HEK293 (cell line): ENCODE results near the gene IMPACT.

Source experiments
- CTCF ChIA-PET: fragments of 350-600 bp; formaldehyde crosslinking; extraction: SDS; loops from one replicate; lab custom pipeline; 2021; ENCODE audit warnings: antibody characterized with exemption; lab: Yijun Ruan, JAX
- POLR2A ChIA-PET: fragments of 300-600 bp; formaldehyde crosslinking; extraction: SDS; loops from one replicate; lab custom pipeline; 2020; ENCODE audit warnings: antibody characterized with exemption, inconsistent platforms; lab: Yijun Ruan, JAX
- H3K27ac ChIP-seq: fragments of 200-500 bp; sonication (Bioruptor generic); 2 replicates; pipeline ENCODE4 v1.5.1; 2014; ENCODE audit warnings: low read depth, low read length, control low read depth, inconsistent platforms; ENCODE audit errors: extremely low read depth
- H3K36me3 ChIP-seq, 2 experiments: fragments of 200-500 bp in 1 of 2; sonication (Bioruptor generic) in 1 of 2; 1 replicate in 1 of 2; 2 replicates in 1 of 2; pipeline ENCODE4 v1.5.1; 2014 to 2017; ENCODE audit warnings: inconsistent platforms in 2 of 2, low read length in 2 of 2; ENCODE audit not compliant: control insufficient read depth in 2 of 2, insufficient read depth in 1 of 2
- H3K4me1 ChIP-seq: fragments of 200-500 bp; sonication (Bioruptor generic); 2 replicates; pipeline ENCODE4 v1.5.1; 2014; ENCODE audit warnings: mild to moderate bottlenecking, low read length, inconsistent platforms; ENCODE audit not compliant: control insufficient read depth, insufficient read depth
- H3K4me3 ChIP-seq: 2 replicates; pipeline ENCODE4 v1.5.1; 2011; ENCODE audit warnings: low read depth, mild to moderate bottlenecking, control low read depth, low read length, moderate library complexity
- H3K9me3 ChIP-seq: fragments of 200-500 bp; sonication (Bioruptor generic); 2 replicates; pipeline ENCODE4 v1.5.1; 2014; ENCODE audit warnings: low read depth, low read length, inconsistent platforms; ENCODE audit not compliant: control insufficient read depth, insufficient read depth
- BCL11A ChIP-seq: fragments of 450-650 bp; formaldehyde crosslinking; IDR thresholded peaks from 2 replicates; pipeline ENCODE4 v1.5.1; 2016; ENCODE audit warnings: low read depth, missing biosample characterization, missing genetic modification characterization
- GLI2 ChIP-seq: fragments of 450-650 bp; formaldehyde crosslinking; IDR thresholded peaks from 2 replicates; pipeline ENCODE4; 2017; ENCODE audit warnings: missing biosample characterization, missing genetic modification characterization, low read depth, borderline replicate concordance
- KLF1 ChIP-seq: fragments of 450-650 bp; formaldehyde crosslinking; IDR thresholded peaks from 2 replicates; pipeline ENCODE4 v1.5.1; 2016; ENCODE audit warnings: missing biosample characterization, missing genetic modification characterization
- KLF10 ChIP-seq: fragments of 450-650 bp; IDR thresholded peaks from 2 replicates; pipeline ENCODE4 v1.5.1; 2018; ENCODE audit warnings: missing biosample characterization, mild to moderate bottlenecking, missing genetic modification characterization
- KLF8 ChIP-seq: fragments of 450-650 bp; formaldehyde crosslinking; IDR thresholded peaks from 2 replicates; pipeline ENCODE4 v1.5.1; 2016; ENCODE audit warnings: missing biosample characterization, missing genetic modification characterization
- YY1 ChIP-seq: fragments of 450-650 bp; formaldehyde crosslinking; IDR thresholded peaks from 2 replicates; pipeline ENCODE4 v1.5.1; 2018; ENCODE audit warnings: missing biosample characterization, missing genetic modification characterization
- ZFP69B ChIP-seq: fragments of 450-650 bp; formaldehyde crosslinking; IDR thresholded peaks from 2 replicates; pipeline ENCODE4 v1.5.1; 2016; ENCODE audit warnings: missing biosample characterization, missing genetic modification characterization
- ZNF121 ChIP-seq: fragments of 450-650 bp; formaldehyde crosslinking; IDR thresholded peaks from 2 replicates; pipeline ENCODE4 v1.5.1; 2016; ENCODE audit warnings: missing biosample characterization, missing genetic modification characterization
- ZNF132 ChIP-seq: fragments of 450-650 bp; formaldehyde crosslinking; IDR thresholded peaks from 2 replicates; pipeline ENCODE4 v1.5.1; 2017; ENCODE audit warnings: missing biosample characterization, missing genetic modification characterization, borderline replicate concordance
- ZNF335 ChIP-seq: fragments of 450-650 bp; formaldehyde crosslinking; conservative IDR thresholded peaks from 2 replicates; pipeline ENCODE4 v1.5.1; 2016; ENCODE audit warnings: missing biosample characterization, missing genetic modification characterization
- ZNF350 ChIP-seq: fragments of 450-650 bp; formaldehyde crosslinking; IDR thresholded peaks from 2 replicates; pipeline ENCODE4 v1.5.0; 2017; ENCODE audit warnings: missing biosample characterization, mild to moderate bottlenecking, missing genetic modification characterization
- ZNF391 ChIP-seq: fragments of 450-650 bp; formaldehyde crosslinking; IDR thresholded peaks from 2 replicates; pipeline ENCODE4 v1.5.1; 2016; ENCODE audit warnings: low read depth, missing biosample characterization, missing genetic modification characterization, borderline replicate concordance
- ZNF426 ChIP-seq: fragments of 450-650 bp; formaldehyde crosslinking; IDR thresholded peaks from 2 replicates; pipeline ENCODE4 v1.5.1; 2017; ENCODE audit warnings: missing biosample characterization, missing genetic modification characterization, mild to moderate bottlenecking, inconsistent platforms, moderate library complexity
- ZNF585B ChIP-seq: fragments of 450-650 bp; formaldehyde crosslinking; IDR thresholded peaks from 2 replicates; pipeline ENCODE4 v1.5.1; 2016; ENCODE audit warnings: missing biosample characterization, missing genetic modification characterization
- ZNF670 ChIP-seq: fragments of 450-650 bp; formaldehyde crosslinking; IDR thresholded peaks from 2 replicates; pipeline ENCODE4 v1.5.1; 2016; ENCODE audit warnings: missing biosample characterization, missing genetic modification characterization, low read depth
- ZNF701 ChIP-seq: fragments of 450-650 bp; formaldehyde crosslinking; IDR thresholded peaks from 2 replicates; pipeline ENCODE4 v1.5.1; 2016; ENCODE audit warnings: missing biosample characterization, missing genetic modification characterization
- ZNF707 ChIP-seq: fragments of 450-650 bp; formaldehyde crosslinking; IDR thresholded peaks from 2 replicates; pipeline ENCODE4 v1.5.1; 2016; ENCODE audit warnings: missing biosample characterization, missing genetic modification characterization
- ZNF747 ChIP-seq: fragments of 450-650 bp; formaldehyde crosslinking; IDR thresholded peaks from 2 replicates; pipeline ENCODE4 v1.5.1; 2016; ENCODE audit warnings: missing biosample characterization, missing genetic modification characterization
- ZNF76 ChIP-seq: fragments of 450-650 bp; formaldehyde crosslinking; IDR thresholded peaks from 2 replicates; pipeline ENCODE4; 2016; ENCODE audit warnings: low read depth, missing biosample characterization, missing genetic modification characterization, borderline replicate concordance
- ZNF777 ChIP-seq: fragments of 450-650 bp; formaldehyde crosslinking; IDR thresholded peaks from 2 replicates; pipeline ENCODE4 v1.5.1; 2017; ENCODE audit warnings: missing biosample characterization, missing genetic modification characterization, borderline replicate concordance
- ZNF785 ChIP-seq: fragments of 450-650 bp; formaldehyde crosslinking; IDR thresholded peaks from 2 replicates; pipeline ENCODE4 v1.5.1; 2016; ENCODE audit warnings: missing biosample characterization, missing genetic modification characterization
- ZNF830 ChIP-seq: fragments of 450-650 bp; IDR thresholded peaks from 2 replicates; pipeline ENCODE4 v1.5.0; 2018; ENCODE audit warnings: missing biosample characterization, missing genetic modification characterization, low read depth, mild to moderate bottlenecking, moderate library complexity
- ZNF837 ChIP-seq: fragments of 450-650 bp; formaldehyde crosslinking; IDR thresholded peaks from 2 replicates; pipeline ENCODE4 v1.5.1; 2016; ENCODE audit warnings: missing biosample characterization, missing genetic modification characterization
- ZNF843 ChIP-seq: fragments of 450-650 bp; formaldehyde crosslinking; IDR thresholded peaks from 2 replicates; pipeline ENCODE4 v1.5.1; 2016; ENCODE audit warnings: missing biosample characterization, missing genetic modification characterization
- TF ChIP-seq, protein P1 (sequence below): fragments of 450-650 bp; formaldehyde crosslinking; IDR thresholded peaks from 2 replicates; pipeline ENCODE4 v1.5.1; 2016; ENCODE audit warnings: missing biosample characterization, missing genetic modification characterization
- TF ChIP-seq, protein P2 (sequence below): fragments of 450-650 bp; formaldehyde crosslinking; IDR thresholded peaks from 2 replicates; pipeline ENCODE4 v1.5.1; 2016; ENCODE audit warnings: missing biosample characterization, missing genetic modification characterization, borderline replicate concordance
- TF ChIP-seq, protein P3 (sequence below): fragments of 450-650 bp; formaldehyde crosslinking; IDR thresholded peaks from 2 replicates; pipeline ENCODE4 v1.5.1; 2016; ENCODE audit warnings: missing biosample characterization, missing genetic modification characterization

The IMPACT gene

DNA sequence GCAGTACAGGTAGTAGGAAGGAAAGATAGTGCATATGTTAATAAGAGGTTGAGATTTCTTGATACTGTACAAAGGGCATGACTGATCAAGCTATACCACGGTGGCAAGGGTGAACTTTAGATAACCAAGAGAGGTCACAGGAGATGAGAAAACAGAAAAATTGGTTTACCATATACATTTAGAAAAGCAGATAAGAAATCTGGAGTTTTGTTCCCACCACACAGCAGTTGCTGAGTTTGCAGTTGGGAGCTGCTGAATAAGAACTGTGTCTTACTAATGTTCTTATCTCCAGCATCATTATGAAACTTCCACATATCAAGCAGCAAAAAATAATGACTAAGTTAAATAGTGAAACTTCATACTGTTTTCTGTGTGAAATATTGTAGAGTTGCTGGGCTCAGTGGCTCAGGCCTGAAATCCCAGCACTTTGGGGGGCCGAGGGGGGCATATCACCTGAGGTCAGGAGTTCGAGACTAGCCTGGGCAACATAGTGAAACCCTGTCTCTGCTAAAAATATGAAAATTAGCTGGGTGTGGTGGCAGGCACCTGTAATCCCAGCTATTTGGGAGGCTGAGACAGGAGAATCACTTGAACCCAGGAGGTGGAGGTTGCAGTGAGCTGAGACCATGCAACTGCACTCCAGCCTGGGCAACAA is 12.0 kb upstream of the IMPACT start:
- no peaks in the 10 kb centered on the region for H3K9me3 ChIP-seq
- TF ChIP-seq ZNF843 (tag by site-specific recombination) (no peak), KLF8 (no peak), ZNF777 (tag by site-specific recombination) (no peak), ZNF391 (no peak), ZNF132 (tag by site-specific recombination) (no peak), KLF10 (tag by site-specific recombination) (no peak), ZNF121 (tag by site-specific recombination) (no peak), ZNF585B (tag by site-specific recombination) (no peak), BCL11A (tag by site-specific recombination) (no peak), ZNF426 (tag by site-specific recombination) (no peak), ZNF747 (no peak), ZNF830 (tag by site-specific recombination) (no peak), ZFP69B (tag by site-specific recombination) (no peak), KLF1 (no peak), ZNF701 (tag by site-specific recombination) (no peak), ZNF707 (tag by site-specific recombination) (no peak), ZNF670 (no peak)
- TF ChIP-seq, protein P1, sequence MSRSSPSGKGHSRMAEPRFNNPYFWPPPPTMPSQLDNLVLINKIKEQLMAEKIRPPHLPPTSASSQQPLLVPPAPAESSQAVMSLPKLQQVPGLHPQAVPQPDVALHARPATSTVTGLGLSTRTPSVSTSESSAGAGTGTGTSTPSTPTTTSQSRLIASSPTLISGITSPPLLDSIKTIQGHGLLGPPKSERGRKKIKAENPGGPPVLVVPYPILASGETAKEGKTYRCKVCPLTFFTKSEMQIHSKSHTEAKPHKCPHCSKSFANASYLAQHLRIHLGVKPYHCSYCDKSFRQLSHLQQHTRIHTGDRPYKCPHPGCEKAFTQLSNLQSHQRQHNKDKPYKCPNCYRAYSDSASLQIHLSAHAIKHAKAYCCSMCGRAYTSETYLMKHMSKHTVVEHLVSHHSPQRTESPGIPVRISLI (tag by site-specific recombination): no peak
- TF ChIP-seq, protein P2, sequence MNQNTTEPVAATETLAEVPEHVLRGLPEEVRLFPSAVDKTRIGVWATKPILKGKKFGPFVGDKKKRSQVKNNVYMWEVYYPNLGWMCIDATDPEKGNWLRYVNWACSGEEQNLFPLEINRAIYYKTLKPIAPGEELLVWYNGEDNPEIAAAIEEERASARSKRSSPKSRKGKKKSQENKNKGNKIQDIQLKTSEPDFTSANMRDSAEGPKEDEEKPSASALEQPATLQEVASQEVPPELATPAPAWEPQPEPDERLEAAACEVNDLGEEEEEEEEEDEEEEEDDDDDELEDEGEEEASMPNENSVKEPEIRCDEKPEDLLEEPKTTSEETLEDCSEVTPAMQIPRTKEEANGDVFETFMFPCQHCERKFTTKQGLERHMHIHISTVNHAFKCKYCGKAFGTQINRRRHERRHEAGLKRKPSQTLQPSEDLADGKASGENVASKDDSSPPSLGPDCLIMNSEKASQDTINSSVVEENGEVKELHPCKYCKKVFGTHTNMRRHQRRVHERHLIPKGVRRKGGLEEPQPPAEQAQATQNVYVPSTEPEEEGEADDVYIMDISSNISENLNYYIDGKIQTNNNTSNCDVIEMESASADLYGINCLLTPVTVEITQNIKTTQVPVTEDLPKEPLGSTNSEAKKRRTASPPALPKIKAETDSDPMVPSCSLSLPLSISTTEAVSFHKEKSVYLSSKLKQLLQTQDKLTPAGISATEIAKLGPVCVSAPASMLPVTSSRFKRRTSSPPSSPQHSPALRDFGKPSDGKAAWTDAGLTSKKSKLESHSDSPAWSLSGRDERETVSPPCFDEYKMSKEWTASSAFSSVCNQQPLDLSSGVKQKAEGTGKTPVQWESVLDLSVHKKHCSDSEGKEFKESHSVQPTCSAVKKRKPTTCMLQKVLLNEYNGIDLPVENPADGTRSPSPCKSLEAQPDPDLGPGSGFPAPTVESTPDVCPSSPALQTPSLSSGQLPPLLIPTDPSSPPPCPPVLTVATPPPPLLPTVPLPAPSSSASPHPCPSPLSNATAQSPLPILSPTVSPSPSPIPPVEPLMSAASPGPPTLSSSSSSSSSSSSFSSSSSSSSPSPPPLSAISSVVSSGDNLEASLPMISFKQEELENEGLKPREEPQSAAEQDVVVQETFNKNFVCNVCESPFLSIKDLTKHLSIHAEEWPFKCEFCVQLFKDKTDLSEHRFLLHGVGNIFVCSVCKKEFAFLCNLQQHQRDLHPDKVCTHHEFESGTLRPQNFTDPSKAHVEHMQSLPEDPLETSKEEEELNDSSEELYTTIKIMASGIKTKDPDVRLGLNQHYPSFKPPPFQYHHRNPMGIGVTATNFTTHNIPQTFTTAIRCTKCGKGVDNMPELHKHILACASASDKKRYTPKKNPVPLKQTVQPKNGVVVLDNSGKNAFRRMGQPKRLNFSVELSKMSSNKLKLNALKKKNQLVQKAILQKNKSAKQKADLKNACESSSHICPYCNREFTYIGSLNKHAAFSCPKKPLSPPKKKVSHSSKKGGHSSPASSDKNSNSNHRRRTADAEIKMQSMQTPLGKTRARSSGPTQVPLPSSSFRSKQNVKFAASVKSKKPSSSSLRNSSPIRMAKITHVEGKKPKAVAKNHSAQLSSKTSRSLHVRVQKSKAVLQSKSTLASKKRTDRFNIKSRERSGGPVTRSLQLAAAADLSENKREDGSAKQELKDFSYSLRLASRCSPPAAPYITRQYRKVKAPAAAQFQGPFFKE (tag by site-specific recombination): no peak
- H3K36me3 ChIP-seq: no peaks in the 10 kb centered on the region
- H3K27ac ChIP-seq: no peak overlapping the region
- no peak overlapping the region for H3K4me3 ChIP-seq
- no peaks in the 10 kb centered on the region for H3K4me1 ChIP-seq
- POLR2A ChIA-PET: interaction anchor here (0.9 to 1.0 kb wide), 3 partner anchors 12 to 17 kb away, joined by 4 read pairs; partner anchors contain the start of genes IMPACT and OSBPL1A
- CTCF ChIA-PET: interaction anchor here (0.9 to 4.4 kb wide), 5 partner anchors 11 to 74 kb away, joined by 4 to 31 read pairs (median 6); partner anchors contain the start of gene OSBPL1A

DNA sequence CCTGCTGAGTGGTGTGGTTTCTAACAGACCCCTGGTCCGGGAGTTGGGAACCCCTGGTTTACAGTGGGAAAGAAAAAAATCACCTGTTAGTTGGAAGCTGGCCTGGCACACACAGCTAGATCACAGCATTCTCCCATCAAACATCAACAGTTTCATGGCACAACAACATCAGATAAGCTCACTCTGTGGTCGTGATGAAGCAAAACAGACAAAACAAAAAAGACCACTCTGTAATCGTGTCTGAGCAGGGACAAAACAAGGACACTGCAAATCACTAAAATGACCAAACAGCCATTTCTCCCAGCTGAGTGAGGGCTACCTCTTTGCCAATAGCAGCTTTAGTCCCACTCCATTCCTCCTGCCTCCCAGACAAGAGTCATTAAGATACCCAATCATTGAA is 9.0 kb upstream of the IMPACT start:
- ChIA-PET POLR2A (interaction anchor here (1.4 kb wide), 1 partner anchor 9 kb away, joined by 11 read pairs; the partner anchor contains the start of gene IMPACT), CTCF (interaction anchor here (0.6 kb wide), 1 partner anchor 14 kb away, joined by 3 read pairs; no protein-coding TSS in a partner anchor)
- TF ChIP-seq YY1 (tag by site-specific recombination) (no peak), KLF10 (tag by site-specific recombination) (no peak), ZNF76 (tag by site-specific recombination) (no peak), ZNF785 (no peak), ZNF335 (tag by site-specific recombination) (no peak), ZNF837 (tag by site-specific recombination) (no peak), GLI2 (no peak), ZNF350 (tag by site-specific recombination) (no peak)
- TF ChIP-seq, protein P3, sequence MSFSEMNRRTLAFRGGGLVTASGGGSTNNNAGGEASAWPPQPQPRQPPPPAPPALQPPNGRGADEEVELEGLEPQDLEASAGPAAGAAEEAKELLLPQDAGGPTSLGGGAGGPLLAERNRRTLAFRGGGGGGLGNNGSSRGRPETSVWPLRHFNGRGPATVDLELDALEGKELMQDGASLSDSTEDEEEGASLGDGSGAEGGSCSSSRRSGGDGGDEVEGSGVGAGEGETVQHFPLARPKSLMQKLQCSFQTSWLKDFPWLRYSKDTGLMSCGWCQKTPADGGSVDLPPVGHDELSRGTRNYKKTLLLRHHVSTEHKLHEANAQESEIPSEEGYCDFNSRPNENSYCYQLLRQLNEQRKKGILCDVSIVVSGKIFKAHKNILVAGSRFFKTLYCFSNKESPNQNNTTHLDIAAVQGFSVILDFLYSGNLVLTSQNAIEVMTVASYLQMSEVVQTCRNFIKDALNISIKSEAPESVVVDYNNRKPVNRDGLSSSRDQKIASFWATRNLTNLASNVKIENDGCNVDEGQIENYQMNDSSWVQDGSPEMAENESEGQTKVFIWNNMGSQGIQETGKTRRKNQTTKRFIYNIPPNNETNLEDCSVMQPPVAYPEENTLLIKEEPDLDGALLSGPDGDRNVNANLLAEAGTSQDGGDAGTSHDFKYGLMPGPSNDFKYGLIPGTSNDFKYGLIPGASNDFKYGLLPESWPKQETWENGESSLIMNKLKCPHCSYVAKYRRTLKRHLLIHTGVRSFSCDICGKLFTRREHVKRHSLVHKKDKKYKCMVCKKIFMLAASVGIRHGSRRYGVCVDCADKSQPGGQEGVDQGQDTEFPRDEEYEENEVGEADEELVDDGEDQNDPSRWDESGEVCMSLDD: no peak

More for the DNA sequence above, 9.0 kb upstream of the IMPACT start:
- Histone ChIP-seq H3K4me3 (no peak overlapping the region), H3K36me3 (no peaks in the 10 kb centered on the region), H3K27ac (no peak overlapping the region), H3K4me1 (no peaks in the 10 kb centered on the region), H3K9me3 (no peaks in the 10 kb centered on the region)
